H1 (cell line): Measurements from ENCODE around the gene CGNL1. TPM values are rescaled to one million over a fixed set of nuclear protein-coding genes. Genes with fewer than 3 reads are reported as not detected.

Experiments used
- CTCF ChIA-PET: fragments of 300-600 bp; sonication (Branson Sonifier 250); formaldehyde crosslinking; loops from one replicate; lab custom pipeline; 2021; ENCODE audit not compliant: partially characterized antibody; lab: Charles Lee
- POLR2A ChIA-PET: fragments of 300-600 bp; sonication (Branson Sonifier 250); formaldehyde crosslinking; loops from one replicate; lab custom pipeline; 2021; ENCODE audit warnings: inconsistent platforms; ENCODE audit not compliant: partially characterized antibody; lab: Charles Lee
- DNase-seq, 2 experiments: peaks; one replicate each; pipeline versions ENCODE4 v3.0.0 to v3.0.0-alpha.2; 2010 to 2022; ENCODE audit warnings: low spot score in 2 of 2, low read depth in 1 of 2, mixed read lengths in 1 of 2
- FAIRE-seq: peaks from 2 replicates; lab custom pipeline; 2011; peaks lifted over from hg19 to GRCh38; lab: Jason Lieb, UNC
- H2AFZ ChIP-seq: 2 replicates; pipeline ENCODE4 v1.8.1; 2012; ENCODE audit warnings: low read length, inconsistent platforms
- H2AK5ac ChIP-seq: 2 replicates; pipeline ENCODE4 v1.6.1; 2013; ENCODE audit warnings: low read depth, low read length
- H2BK120ac ChIP-seq: replicated peaks from 2 replicates; pipeline ENCODE3; 2013; ENCODE audit warnings: low read depth, low read length, inconsistent platforms
- H2BK12ac ChIP-seq: 2 replicates; pipeline ENCODE4 v1.6.1; 2013; ENCODE audit warnings: low read depth, low read length
- H2BK15ac ChIP-seq: 2 replicates; pipeline ENCODE4 v1.6.1; 2013; ENCODE audit warnings: low read length
- H2BK20ac ChIP-seq: 2 replicates; pipeline ENCODE4 v1.6.1; 2013; ENCODE audit warnings: low read length
- H2BK5ac ChIP-seq: 2 replicates; pipeline ENCODE4 v1.6.1; 2013; ENCODE audit warnings: low read depth, low read length
- H3K14ac ChIP-seq: 2 replicates; pipeline ENCODE4 v1.6.1; 2013; ENCODE audit warnings: inconsistent platforms; ENCODE audit not compliant: insufficient read length
- H3K18ac ChIP-seq: 2 replicates; pipeline ENCODE4 v1.6.1; 2013; ENCODE audit warnings: low read length; ENCODE audit errors: extremely low read depth
- H3K23ac ChIP-seq: 2 replicates; pipeline ENCODE4 v1.6.1; 2013; ENCODE audit warnings: inconsistent platforms; ENCODE audit not compliant: insufficient read length
- H3K23me2 ChIP-seq: 2 replicates; pipeline ENCODE4 v1.6.1; 2013; ENCODE audit warnings: low read depth, low read length
- H3K27ac ChIP-seq: 2 replicates; pipeline ENCODE4 v1.6.1; 2011; ENCODE audit warnings: low read depth, low read length, inconsistent platforms
- H3K27me3 ChIP-seq, 4 experiments: replicated peaks in 1 of 4; 1 replicate in 1 of 4; 2 replicates in 3 of 4; pipeline versions ENCODE4 v1.6.1 to v1.8.1; 2011 to 2013; ENCODE audit warnings: low read length in 3 of 4, mild to moderate bottlenecking in 3 of 4, inconsistent platforms in 2 of 4, mixed read lengths in 2 of 4, moderate library complexity in 1 of 4; ENCODE audit not compliant: control insufficient read depth in 3 of 4, insufficient read depth in 3 of 4; ENCODE audit errors: extremely low read depth in 1 of 4
- H3K36me3 ChIP-seq, 4 experiments: 2 replicates each; pipeline versions ENCODE4 v1.6.1 to v1.8.1; 2011 to 2013; ENCODE audit warnings: mild to moderate bottlenecking in 4 of 4, low read length in 3 of 4, moderate library complexity in 2 of 4, control low read depth in 1 of 4, inconsistent platforms in 1 of 4; ENCODE audit not compliant: insufficient read depth in 4 of 4, control insufficient read depth in 2 of 4
- H3K4ac ChIP-seq: replicated peaks from 2 replicates; pipeline ENCODE3; 2013; ENCODE audit warnings: low read length, low read depth, mixed read lengths, inconsistent platforms; ENCODE audit not compliant: insufficient read length
- H3K4me1 ChIP-seq, 4 experiments: replicated peaks in 1 of 4; 1 replicate in 1 of 4; 2 replicates in 3 of 4; pipeline versions ENCODE4 v1.6.1 to v1.8.1; 2011 to 2013; ENCODE audit warnings: low read length in 3 of 4, inconsistent platforms in 2 of 4, mixed read lengths in 1 of 4; ENCODE audit not compliant: insufficient read depth in 4 of 4, control insufficient read depth in 3 of 4
- H3K4me2 ChIP-seq, 2 experiments: 2 replicates each; pipeline versions ENCODE4 v1.6.1 to v1.8.1; 2011 to 2013; ENCODE audit warnings: low read depth in 2 of 2, low read length in 2 of 2, control low read depth in 1 of 2, inconsistent platforms in 1 of 2, mild to moderate bottlenecking in 1 of 2; ENCODE audit not compliant: insufficient read depth in 1 of 2
- H3K4me3 ChIP-seq, 4 experiments: fragments of 200-600, 300-600 bp in 1 of 4; sonication (generic), shearing (Covaris generic), sonication (Bioruptor Twin) in 1 of 4; 2 replicates each; pipeline versions ENCODE4 v1.5.1 to v1.8.1; 2011 to 2016; ENCODE audit warnings: low read length in 4 of 4, low read depth in 3 of 4, control low read depth in 2 of 4, inconsistent platforms in 2 of 4, mild to moderate bottlenecking in 2 of 4, mixed read lengths in 1 of 4, moderate library complexity in 1 of 4; ENCODE audit not compliant: insufficient read depth in 2 of 4; ENCODE audit errors: extremely low read depth in 1 of 4
- H3K56ac ChIP-seq: replicated peaks from 2 replicates; pipeline ENCODE3; 2013; ENCODE audit warnings: low read depth, mild to moderate bottlenecking, mixed read lengths, low read length, inconsistent platforms; ENCODE audit not compliant: insufficient read length
- H3K79me1 ChIP-seq: 2 replicates; pipeline ENCODE4 v1.6.1; 2013; ENCODE audit warnings: low read depth, low read length, control low read depth
- H3K79me2 ChIP-seq, 2 experiments: 2 replicates each; pipeline versions ENCODE4 v1.6.1 to v1.8.1; 2012 to 2013; ENCODE audit warnings: low read length in 2 of 2, mild to moderate bottlenecking in 2 of 2, inconsistent platforms in 1 of 2; ENCODE audit not compliant: insufficient read depth in 2 of 2, control insufficient read depth in 1 of 2
- H3K9ac ChIP-seq, 4 experiments: replicated peaks in 1 of 4; 1 replicate in 1 of 4; 2 replicates in 3 of 4; pipeline versions ENCODE4 v1.6.1 to v1.8.1; 2011 to 2013; ENCODE audit warnings: low read depth in 3 of 4, low read length in 3 of 4, control low read depth in 2 of 4, mild to moderate bottlenecking in 2 of 4, moderate library complexity in 2 of 4, inconsistent platforms in 1 of 4; ENCODE audit errors: extremely low read depth in 1 of 4
- H3K9me3 ChIP-seq, 2 experiments: 2 replicates each; pipeline versions ENCODE4 v1.6.1 to v1.8.1; 2012 to 2013; ENCODE audit warnings: mild to moderate bottlenecking in 2 of 2, moderate library complexity in 2 of 2, control low read depth in 1 of 2, inconsistent platforms in 1 of 2, low read depth in 1 of 2, low read length in 1 of 2, mixed read lengths in 1 of 2; ENCODE audit not compliant: insufficient read depth in 2 of 2
- H4K20me1 ChIP-seq, 2 experiments: replicated peaks in 1 of 2; 2 replicates each; pipeline versions ENCODE3 to v1.8.1; 2011 to 2013; ENCODE audit warnings: inconsistent platforms in 2 of 2, low read length in 2 of 2, mild to moderate bottlenecking in 1 of 2; ENCODE audit not compliant: insufficient read depth in 2 of 2, control insufficient read depth in 1 of 2
- H4K5ac ChIP-seq: 2 replicates; pipeline ENCODE4 v1.6.1; 2013; ENCODE audit warnings: low read length, low read depth, mixed read lengths, inconsistent platforms; ENCODE audit not compliant: insufficient read length
- H4K8ac ChIP-seq: 2 replicates; pipeline ENCODE4 v1.8.0; 2013; ENCODE audit warnings: mild to moderate bottlenecking, moderate library complexity, low read length, inconsistent platforms; ENCODE audit not compliant: insufficient read depth; ENCODE audit errors: extremely low read depth
- H4K91ac ChIP-seq: replicated peaks from 2 replicates; pipeline ENCODE3; 2013; ENCODE audit warnings: low read length, mixed read lengths, inconsistent platforms; ENCODE audit not compliant: insufficient read length
- CBX8 ChIP-seq: fragments of 300-800, 300-1000 bp; sonication (generic); IDR thresholded peaks from 2 replicates; pipeline ENCODE4 v1.7.1; 2016; ENCODE audit warnings: low read depth, low read length, borderline replicate concordance
- CEBPB ChIP-seq: IDR thresholded peaks from 2 replicates; pipeline ENCODE4 v1.6.1; 2012; ENCODE audit warnings: low read depth, low read length
- EP300 ChIP-seq, 2 experiments: IDR thresholded peaks; 1 replicate in 1 of 2; 2 replicates in 1 of 2; pipeline ENCODE4 v1.6.1; 2011 to 2012; ENCODE audit warnings: low read depth in 2 of 2, low read length in 2 of 2, mild to moderate bottlenecking in 2 of 2, borderline replicate concordance in 1 of 2, inconsistent platforms in 1 of 2, moderate library complexity in 1 of 2
- HDAC6 ChIP-seq: IDR thresholded peaks from one replicate; pipeline ENCODE4 v1.7.1; 2012; ENCODE audit warnings: low read depth, mild to moderate bottlenecking, inconsistent platforms, low read length, moderate library complexity
- KDM1A ChIP-seq: fragments of 200-600, 300-600 bp; sonication (generic); IDR thresholded peaks from 2 replicates; pipeline ENCODE4 v1.7.1; 2016; ENCODE audit warnings: mild to moderate bottlenecking, low read length, borderline replicate concordance
- POLR2AphosphoS5 ChIP-seq: IDR thresholded peaks from 2 replicates; pipeline ENCODE4 v1.6.1; 2011; ENCODE audit warnings: low read depth, low read length
- POU5F1 ChIP-seq: IDR thresholded peaks from 2 replicates; pipeline ENCODE4 v1.6.1; 2011; ENCODE audit warnings: low read depth, mild to moderate bottlenecking, low read length, moderate library complexity
- SIN3A ChIP-seq, 2 experiments: IDR thresholded peaks in 1 of 2; conservative IDR thresholded peaks in 1 of 2; 2 replicates each; pipeline ENCODE4 v1.6.1; 2011 to 2012; ENCODE audit warnings: low read length in 2 of 2, improper control_type of control experiment in 1 of 2, low read depth in 1 of 2, mild to moderate bottlenecking in 1 of 2
- TAF1 ChIP-seq: IDR thresholded peaks from 2 replicates; pipeline ENCODE4 v1.6.1; 2011; ENCODE audit warnings: mild to moderate bottlenecking, low read depth, low read length
- TEAD4 ChIP-seq: IDR thresholded peaks from 2 replicates; pipeline ENCODE4 v1.6.1; 2012; ENCODE audit warnings: low read depth, low read length, inconsistent platforms, mixed read lengths
- ZNF274 ChIP-seq: IDR thresholded peaks from 2 replicates; pipeline ENCODE4 v1.7.0; 2012; ENCODE audit warnings: low read length, borderline replicate concordance; ENCODE audit errors: extremely low read depth
- WGBS, 2 experiments: shearing (Covaris generic) in 1 of 2; methylation state at CpG; one replicate each; pipeline versions ENCODE4 v1.1.6 to v1.1.7; 2013 to 2015; ENCODE audit warnings: low lambda C conversion rate in 2 of 2, mixed read lengths in 2 of 2, inconsistent platforms in 1 of 2, low coverage in 1 of 2, missing lambda C conversion rate in 1 of 2; ENCODE audit not compliant: insufficient replicate concordance in 2 of 2, insufficient coverage in 1 of 2, insufficient read length in 1 of 2; ENCODE audit errors: extremely low coverage in 1 of 2, missing lambda C conversion rate in 1 of 2; 5-methylcytosine and 5-hydroxymethylcytosine counted together
- polyA plus RNA-seq, 7 experiments: library from polyadenylated mRNA; depleted of rRNA in 3 of 7; stranded (reverse) in 5 of 7; unstranded in 2 of 7; fragments of >200 nt in 5 of 7; fragments of 200-250 nt in 2 of 7; gene quantifications; 1 replicate in 5 of 7; 2 replicates in 1 of 7; 4 replicates in 1 of 7; pipeline versions ENCODE4 v1.2.1 to v1.2.3, GENCODE V29; 2011 to 2013; ENCODE audit warnings: missing spikeins in 2 of 7, mixed read lengths in 2 of 7
- total RNA-seq: library from RNA; stranded (reverse); fragmentation: NEBNext Ultra II Directional; extraction: Animal tissue kit (Norgen Biotek cat#: 25700); gene quantifications from 2 replicates; pipeline ENCODE4 v1.2.1, GENCODE V29; 2021
- TF ChIP-seq, protein P1 (sequence below): IDR thresholded peaks from 2 replicates; pipeline ENCODE4 v1.6.1; 2011; ENCODE audit warnings: low read depth, mild to moderate bottlenecking, low read length; ENCODE audit not compliant: insufficient read depth

Gene CGNL1
- total and polyA plus RNA-seq, 2 of the 8 experiments (the other 6 are each of a cell fraction or from before 2014, with no cell fraction given): 21.8 to 75.6 TPM

GRCh38 chr15:57385923-57386390 lies 9.7 kb downstream of the CGNL1 start:
- ChIA-PET CTCF (interaction anchor here (0.7 to 4.5 kb wide), 16 partner anchors 9 to 174 kb away, joined by 3 to 19 read pairs (median 4); no protein-coding TSS in a partner anchor), POLR2A (interaction anchor here (0.7 to 9.3 kb wide), 13 partner anchors 10 to 917 kb away, joined by 3 to 103 read pairs (median 4); partner anchors contain the start of gene CGNL1)
- peaks cover 15 to 47% (median 40%) of the 10 kb centered on the region in 4 experiments for H3K4me1 ChIP-seq
- H3K36me3 ChIP-seq: no peaks in the 10 kb centered on the region
- peak overlapping the region in 3 of 4 experiments; percentile 5 to 88 (median 42); a peak in 6 of 7 replicates for H3K9ac ChIP-seq
- H3K14ac ChIP-seq: no peak overlapping the region
- peaks cover 9% of the 10 kb centered on the region; the same call in 1 of the 2 replicates for H3K23me2 ChIP-seq
- H3K4ac ChIP-seq: peak overlapping the region; percentile 98
- H2AK5ac ChIP-seq: peak overlapping the region; percentile 92
- H2BK12ac ChIP-seq: peak overlapping the region; percentile 99; the same call in 1 of the 2 replicates
- H4K20me1 ChIP-seq: no peaks in the 10 kb centered on the region
- DNase-seq (no peak), FAIRE-seq (peak; percentile 97)
- no peaks in the 10 kb centered on the region for H3K27me3 ChIP-seq
- H3K79me1 ChIP-seq: peaks cover 21% of the 10 kb centered on the region
- H2BK20ac ChIP-seq: peak overlapping the region; percentile 91
- WGBS, 2 experiments: 3% methylated on average over 7 of the region's 7 CpGs; no CpG with 5 or more reads in 1 of the 2 experiments
- no peak overlapping the region for H3K23ac ChIP-seq
- peak overlapping the region; percentile 83 for H3K27ac ChIP-seq
- peak overlapping the region; percentile 97 for H2BK120ac ChIP-seq
- peak overlapping the region; percentile 86 to 100 for H3K4me2 ChIP-seq
- no peak overlapping the region for H2AFZ ChIP-seq
- no peak overlapping the region; the same call in 1 of the 2 replicates for H2BK15ac ChIP-seq
- peak overlapping the region; percentile 19; the same call in 1 of the 2 replicates for H4K8ac ChIP-seq
- peak overlapping the region; percentile 84 for H3K18ac ChIP-seq
- H4K5ac ChIP-seq: peak overlapping the region; percentile 99
- peak overlapping the region; percentile 99 for H4K91ac ChIP-seq
- no peaks in the 10 kb centered on the region for H3K9me3 ChIP-seq
- H2BK5ac ChIP-seq: peak overlapping the region; percentile 84
- H3K56ac ChIP-seq: peak overlapping the region; percentile 35
- peaks cover 8 to 78% of the 10 kb centered on the region in 2 experiments; a peak in 3 of 4 replicates for H3K79me2 ChIP-seq
- peak overlapping the region; percentile 36 to 56 (median 46) for H3K4me3 ChIP-seq
- TF ChIP-seq ZNF274 (no peak), EP300 (IDR thresholded peaks at IDR 0.05; ENCODE audit: borderline replicate concordance in 1 of 2, low read depth in 2 of 2, low read length in 2 of 2) (peak in 1 of 2 experiments; percentile 58; a peak in 1 of 3 replicates), HDAC6 (no peak), SIN3A (conservative IDR thresholded peaks at IDR 0.05 in 1 of 2, IDR thresholded peaks at IDR 0.05 in 1 of 2; ENCODE audit: low read depth in 1 of 2, low read length in 2 of 2) (no peak), TAF1 (peak; percentile 70), CBX8 (no peak), KDM1A (peak; percentile 50; the same call in 1 of the 2 replicates), POU5F1 (peak; percentile 46; the same call in 1 of the 2 replicates), POLR2AphosphoS5 (peak; percentile 89), TEAD4 (no peak), CEBPB (no peak)
- TF ChIP-seq, protein P1, sequence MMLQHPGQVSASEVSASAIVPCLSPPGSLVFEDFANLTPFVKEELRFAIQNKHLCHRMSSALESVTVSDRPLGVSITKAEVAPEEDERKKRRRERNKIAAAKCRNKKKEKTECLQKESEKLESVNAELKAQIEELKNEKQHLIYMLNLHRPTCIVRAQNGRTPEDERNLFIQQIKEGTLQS: no peak
